ENCODE data around the gene MTPN.

Gene MTPN

DNA sequence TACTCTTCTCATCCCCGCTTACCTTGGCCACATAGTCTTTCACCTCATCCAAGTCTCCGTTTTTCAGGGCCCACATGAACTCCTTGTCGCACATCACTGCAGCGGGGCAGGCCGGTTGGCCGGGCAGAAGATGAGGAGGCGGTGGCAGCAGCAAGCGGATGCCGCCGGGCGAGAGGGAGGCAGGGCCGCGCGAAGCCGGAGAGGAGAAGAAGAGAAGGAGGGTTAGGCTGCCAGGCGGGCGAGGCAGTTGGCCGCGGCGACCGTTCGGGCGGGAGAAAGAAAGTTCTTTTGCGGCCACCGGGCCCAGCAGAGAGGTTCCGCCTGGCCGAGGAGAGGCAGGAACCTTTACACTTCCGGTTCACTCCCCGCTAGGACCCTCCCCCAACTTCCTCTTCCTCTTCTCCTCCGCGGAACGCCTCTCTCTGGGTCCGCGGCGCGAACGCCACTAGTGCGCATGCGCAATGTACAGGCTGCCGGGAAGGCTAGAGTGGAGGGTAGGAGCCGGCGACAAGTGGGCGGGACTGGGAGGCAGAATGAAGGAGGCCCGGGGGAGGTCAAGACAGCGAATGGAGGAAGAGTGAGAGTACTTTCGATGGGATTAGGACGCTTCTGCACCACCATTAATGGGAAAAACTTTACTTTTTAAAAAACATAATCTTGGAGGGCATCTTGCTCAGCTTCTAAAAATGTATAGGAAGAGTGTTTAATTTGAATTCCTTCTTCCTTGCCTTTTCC lies at the start of gene MTPN:
Gene MTPN (minus strand): TSS at position 353 of the 735 bp plus-strand sequence. CDS start 259 bp downstream, at position 94.
- peak; percentile 97 for FAIRE-seq

DNA sequence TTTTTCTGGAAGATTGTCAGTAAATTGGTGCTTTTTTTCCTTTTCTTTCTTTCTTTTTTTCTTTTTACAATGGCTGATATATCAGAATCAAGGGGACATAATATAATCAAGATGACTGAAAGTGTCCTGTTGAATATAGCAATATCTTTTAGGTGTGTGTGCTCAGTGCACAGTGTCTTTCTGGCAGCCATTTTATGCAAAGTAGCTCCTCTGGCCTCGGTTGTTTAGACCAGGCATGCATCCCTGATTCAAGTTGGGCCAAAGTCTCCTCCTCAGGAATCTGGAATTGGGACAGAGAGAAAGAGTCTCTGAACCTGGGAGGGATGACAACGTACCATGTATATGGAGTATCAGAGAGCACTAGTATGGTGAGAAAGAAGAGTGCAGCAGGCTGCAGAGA lies 49.0 kb upstream of the MTPN start:
- no peak for FAIRE-seq

DNA sequence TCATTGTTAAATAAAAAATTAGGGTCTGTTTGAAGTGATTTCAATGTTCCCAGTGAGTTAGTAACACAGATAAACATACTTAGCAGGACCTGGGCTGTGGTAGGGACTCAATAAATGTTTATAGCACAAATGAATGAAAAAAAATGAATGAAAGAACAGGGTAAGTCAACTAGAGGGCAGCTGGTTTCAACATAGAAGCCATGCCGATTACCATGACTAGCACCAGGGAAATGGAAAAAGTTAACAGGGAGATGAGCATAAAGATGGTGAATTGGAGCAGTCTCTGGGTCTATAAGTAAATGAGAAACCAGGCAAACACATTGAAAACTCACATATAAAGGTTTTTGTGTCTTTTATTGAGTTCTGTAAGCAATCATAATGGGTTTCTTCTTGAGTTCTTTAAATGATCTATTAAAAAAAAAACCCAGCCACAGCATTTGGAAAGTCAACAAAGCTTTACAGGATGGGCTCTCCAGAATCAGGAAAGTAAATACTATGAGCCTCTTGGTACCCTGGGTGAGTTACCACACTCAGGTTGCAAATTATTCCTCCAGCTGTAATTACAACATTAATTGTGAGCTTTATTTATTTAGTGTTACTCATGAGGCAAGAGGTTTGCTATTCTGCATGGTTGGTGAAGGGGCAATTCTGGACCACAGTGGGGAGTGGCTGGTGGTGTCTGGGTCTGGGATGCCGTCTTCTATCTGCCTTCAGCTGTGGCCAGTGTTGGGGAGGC lies 46.1 kb upstream of the MTPN start:
- FAIRE-seq: no peak

DNA sequence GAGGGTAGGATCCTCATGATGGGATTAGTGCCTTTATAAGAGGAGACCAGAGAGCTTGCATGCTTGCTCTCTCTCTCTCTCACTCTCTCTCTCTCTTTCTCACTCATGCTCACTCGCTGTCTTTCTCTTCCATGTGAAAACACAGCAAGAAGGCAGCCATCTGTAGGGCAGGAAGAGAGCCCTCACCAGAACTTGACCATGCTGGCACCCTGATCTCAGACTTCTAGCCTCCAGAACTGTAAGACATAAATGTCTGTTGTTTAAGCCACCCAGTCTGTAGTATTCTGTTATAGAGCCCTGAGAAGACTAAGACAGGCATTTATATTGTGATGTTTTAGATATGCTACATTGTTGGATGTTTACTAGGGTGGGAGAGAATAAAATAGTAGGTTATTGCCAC lies 43.4 kb upstream of the MTPN start:
- no peak for FAIRE-seq

DNA sequence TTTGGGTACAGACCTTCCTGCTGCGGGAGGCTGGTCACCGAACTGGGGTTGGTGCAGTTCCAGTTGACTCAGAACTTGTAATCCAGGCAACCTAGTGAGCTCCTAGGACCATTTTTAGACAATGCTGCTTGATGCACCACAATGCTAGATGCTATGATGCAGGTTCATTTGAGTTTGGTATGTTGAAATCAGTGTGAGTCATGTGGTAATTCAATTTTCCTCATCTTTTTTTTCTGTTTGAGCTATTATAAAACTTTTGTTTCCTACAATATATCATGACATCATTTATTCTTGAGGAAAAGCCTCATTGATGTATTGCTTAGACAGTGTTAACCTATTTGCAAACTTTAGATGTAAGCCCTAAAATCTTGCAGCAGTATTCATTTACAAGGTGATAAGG lies 40.9 kb upstream of the MTPN start:
- no peak for FAIRE-seq

GRCh38 chr7:136016649-136017395 lies 39.7 kb upstream of the MTPN start:
- no peak for FAIRE-seq

- FAIRE-seq: no peak
Measured at GRCh38 chr7:136015638-136016037, 38.5 kb upstream of the MTPN start.

GRCh38 chr7:136014659-136015058 lies 37.5 kb upstream of the MTPN start:
- peak; percentile 48 for FAIRE-seq

- FAIRE-seq: no peak
Measured at GRCh38 chr7:136012238-136012637, 35.1 kb upstream of the MTPN start.

DNA sequence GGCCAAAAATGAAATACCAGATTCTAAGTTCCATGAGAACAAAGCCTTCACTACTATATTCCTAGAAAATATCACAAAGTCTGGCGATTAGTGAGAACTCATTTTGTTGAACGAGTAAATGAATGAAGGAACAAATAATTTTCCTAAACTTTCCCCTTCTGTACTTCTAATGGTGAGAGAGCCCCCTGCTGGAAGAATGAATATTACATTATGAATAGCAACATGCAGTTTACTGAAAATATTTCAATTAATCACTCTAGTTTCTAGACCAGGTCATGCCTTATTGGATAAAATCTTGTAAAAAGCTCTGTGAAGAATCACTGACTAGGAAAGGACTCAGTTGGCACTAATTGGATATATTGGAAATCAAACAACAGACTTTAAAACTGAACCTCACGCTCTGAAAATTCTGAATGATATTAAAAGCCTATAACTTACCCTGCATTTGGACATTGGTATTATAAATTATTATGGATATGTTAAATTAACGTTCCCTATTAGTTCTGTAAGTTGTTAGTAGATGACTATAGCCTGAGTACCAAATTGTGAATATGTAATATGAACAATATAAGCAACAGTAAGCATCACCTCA lies 32.4 kb upstream of the MTPN start:
- peak; percentile 93 for FAIRE-seq

- no peak for FAIRE-seq
Measured at GRCh38 chr7:136006208-136006607, 29.0 kb upstream of the MTPN start.

DNA sequence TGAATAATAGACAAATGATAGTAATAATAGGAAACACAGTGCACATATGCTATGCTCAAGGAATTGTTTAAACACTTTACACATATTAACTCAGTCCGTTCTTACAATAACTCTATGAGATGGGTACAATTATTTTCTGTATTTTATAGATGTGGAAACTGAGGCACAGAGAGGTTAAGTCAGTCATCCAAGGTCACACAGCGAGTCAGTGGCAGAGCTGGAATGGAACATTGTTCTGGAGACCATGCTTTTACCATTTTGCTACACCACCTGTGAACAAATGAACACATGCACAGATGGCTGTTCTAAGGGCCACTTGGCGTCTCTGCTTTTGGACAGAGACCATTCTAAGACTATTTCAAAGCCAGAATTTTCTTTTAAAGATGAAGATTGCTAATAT lies 26.9 kb upstream of the MTPN start:
- no peak for FAIRE-seq

- no peak for FAIRE-seq
Measured at GRCh38 chr7:136002802-136003201, 25.6 kb upstream of the MTPN start.

- FAIRE-seq: no peak
Measured at GRCh38 chr7:136000288-136000913, 23.2 kb upstream of the MTPN start.

- no peak for FAIRE-seq
Measured at GRCh38 chr7:135998081-135998480, 20.9 kb upstream of the MTPN start.

- FAIRE-seq: no peak
Measured at GRCh38 chr7:135995748-135996147, 18.6 kb upstream of the MTPN start.

GRCh38 chr7:135994466-135995205 lies 17.5 kb upstream of the MTPN start:
- FAIRE-seq: no peak

GRCh38 chr7:135993950-135994349 lies 16.8 kb upstream of the MTPN start:
- FAIRE-seq: no peak

- no peak for FAIRE-seq
Measured at GRCh38 chr7:135991906-135992305, 14.7 kb upstream of the MTPN start.

- FAIRE-seq: no peak
Measured at GRCh38 chr7:135991322-135991721, 14.2 kb upstream of the MTPN start.

- no peak for FAIRE-seq
Measured at GRCh38 chr7:135990258-135990657, 13.1 kb upstream of the MTPN start.
